Dermis lymphatic vessel endothelial cell (primary cell): Measurements from ENCODE around the gene IL36A. TPM values are rescaled to one million over a fixed set of nuclear protein-coding genes. Genes with fewer than 3 reads are reported as not detected.

Source experiments
- total RNA-seq: library from RNA; depleted of rRNA; stranded (reverse); fragments of >200 nt; gene quantifications from 2 replicates; pipeline ENCODE4 v1.2.1, GENCODE V29; 2014

IL36A gene, protein sequence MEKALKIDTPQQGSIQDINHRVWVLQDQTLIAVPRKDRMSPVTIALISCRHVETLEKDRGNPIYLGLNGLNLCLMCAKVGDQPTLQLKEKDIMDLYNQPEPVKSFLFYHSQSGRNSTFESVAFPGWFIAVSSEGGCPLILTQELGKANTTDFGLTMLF
- not detected in 2 replicates for total RNA-seq

DNA sequence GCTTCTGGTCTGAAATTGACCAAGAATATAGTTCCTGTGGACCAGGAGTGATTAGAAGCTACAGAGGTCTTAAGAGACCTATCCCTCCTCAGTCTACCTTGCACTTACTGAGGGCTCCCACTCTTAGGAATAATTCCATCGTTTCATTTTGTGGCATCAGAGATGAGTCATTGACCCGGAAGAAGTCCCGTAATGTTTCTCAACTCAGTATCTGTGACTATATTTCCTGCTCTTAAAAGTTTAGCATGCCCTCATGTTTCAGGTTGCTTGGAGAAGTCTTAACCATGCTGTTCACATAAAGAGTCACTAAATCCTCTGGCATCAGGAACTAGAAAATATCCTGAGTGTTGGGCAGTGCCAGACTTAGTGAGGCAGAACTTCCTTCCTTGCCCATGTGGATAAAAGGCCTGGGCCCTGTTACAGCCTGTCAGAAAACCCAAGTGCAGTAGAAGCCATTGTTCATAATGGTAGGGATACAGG, at the start of gene IL36A:
IL36A (plus strand) TSS at position 430 of the 480 bp plus-strand sequence. CDS start 413 bp downstream, outside the sequence.

DNA sequence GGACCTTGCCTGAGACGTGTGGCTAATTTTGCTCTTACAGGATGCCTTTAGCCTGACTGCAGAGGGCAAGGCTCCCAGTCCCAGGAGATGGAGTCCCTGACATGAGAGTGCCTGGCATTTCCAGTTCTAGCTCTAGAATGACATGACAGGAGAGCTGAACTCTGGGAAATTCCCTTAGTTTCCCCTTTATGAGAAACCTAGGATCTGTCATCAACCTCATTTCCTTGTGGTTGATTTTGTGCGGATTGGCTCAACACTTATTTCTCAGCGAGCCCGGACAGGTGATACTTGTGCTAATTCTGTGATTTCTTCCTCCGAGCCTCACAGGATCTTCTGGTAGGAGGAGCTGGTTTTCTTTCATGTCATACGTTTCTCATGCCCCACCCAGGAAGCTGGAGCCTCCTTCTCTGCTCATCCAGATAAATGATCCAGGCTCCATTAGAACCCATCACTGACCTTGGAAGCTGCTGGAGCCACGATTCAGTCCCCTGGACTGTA, 27.7 kb upstream of the IL36A start, which contains the start of gene IL36G:
IL36G (plus strand) TSS at position 448 of the 498 bp plus-strand sequence. CDS start 633 bp downstream, outside the sequence.

DNA sequence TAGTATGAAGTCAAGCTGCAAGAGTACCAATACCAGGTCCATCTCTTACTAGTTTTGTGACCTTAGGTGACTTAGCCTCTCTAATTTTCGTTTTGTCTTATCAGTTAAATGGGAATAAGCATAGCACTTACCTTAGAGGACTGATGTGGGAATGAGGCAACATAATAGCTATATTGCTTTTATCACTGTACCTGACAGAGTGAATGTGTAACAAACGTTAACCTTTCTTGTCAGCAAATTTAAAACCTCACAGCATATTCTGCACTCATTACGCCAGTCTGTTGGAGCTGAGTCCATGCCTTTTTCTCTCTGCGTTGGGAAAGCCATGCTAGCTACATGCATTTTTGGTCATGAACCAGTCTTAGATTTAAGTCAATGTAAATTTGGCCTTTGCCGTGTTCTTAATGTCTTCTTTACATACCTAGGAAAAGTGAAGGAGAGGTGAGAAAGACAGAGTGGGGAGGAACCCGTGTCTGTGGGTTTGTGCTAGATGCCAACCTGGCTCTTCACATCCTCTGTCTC, 47.2 kb downstream of the IL36A start, which contains the start of gene IL36B:
IL36B (minus strand) TSS at position 472 of the 522 bp plus-strand sequence.

Other genes with a start within 250 kb of the IL36A start
- gene CKAP2L, start 240.8 kb upstream of the IL36A start, total RNA-seq, result 0.76 and 1.0 TPM in 2 replicates
- gene IL1A, start 221.0 kb upstream of the IL36A start, total RNA-seq, result not detected in 2 replicates
- not detected in 2 replicates for gene IL1B, start 168.7 kb upstream of the IL36A start, total RNA-seq
- gene IL37, start 94.3 kb upstream of the IL36A start, total RNA-seq, result not detected in 2 replicates
- not detected in 2 replicates for gene IL36G, start 27.5 kb upstream of the IL36A start, total RNA-seq
- gene IL36B, start 47.4 kb downstream of the IL36A start, total RNA-seq, result not detected in 2 replicates
- gene IL36RN, start 53.7 kb downstream of the IL36A start, total RNA-seq, result not detected in 2 replicates
- not detected in 2 replicates for gene IL1F10, start 62.5 kb downstream of the IL36A start, total RNA-seq
- gene IL1RN, start 122.1 kb downstream of the IL36A start, total RNA-seq, result not detected in 2 replicates
- gene PSD4, start 168.5 kb downstream of the IL36A start, total RNA-seq, result 0.76 and 0.77 TPM in 2 replicates